K562 (cell line): ENCODE data around the gene MICAL2. TPM values are rescaled to one million over a fixed set of nuclear protein-coding genes. Genes with fewer than 3 reads are reported as not detected.

Source experiments
- GATAD2A ChIP-seq: fragments of 450-650 bp; IDR thresholded peaks from 2 replicates; pipeline ENCODE4 v1.6.1; 2017
- ID3 ChIP-seq, 2 experiments: fragments of 250-450 bp in 1 of 2; fragments of 450-650 bp in 1 of 2; sonication (Bioruptor Pico) in 1 of 2; IDR thresholded peaks; 2 replicates each; pipeline versions ENCODE4 v1.6.1 to v1.8.0; 2016 to 2021; ENCODE audit warnings: mild to moderate bottlenecking in 2 of 2, moderate library complexity in 2 of 2, missing compliant biosample characterization in 1 of 2, missing genetic modification characterization in 1 of 2
- JUN ChIP-seq, 2 experiments: sonication (generic) in 1 of 2; formaldehyde crosslinking in 1 of 2; IDR thresholded peaks; 2 replicates each; pipeline versions ENCODE4 v1.6.1 to v1.8.0; 2012 to 2022; ENCODE audit warnings: borderline replicate concordance in 2 of 2, mild to moderate bottlenecking in 2 of 2, improper control_type of control experiment in 1 of 2, low read depth in 1 of 2, low read length in 1 of 2, missing genetic modification reagents in 1 of 2
- MEF2A ChIP-seq: IDR thresholded peaks from 2 replicates; pipeline ENCODE4 v1.6.1; 2011; ENCODE audit warnings: low read depth, mild to moderate bottlenecking, low read length, moderate library complexity; ENCODE audit not compliant: control insufficient read depth
- MTA2 ChIP-seq: fragments of 450-650 bp; IDR thresholded peaks from 2 replicates; pipeline ENCODE4 v1.6.1; 2016; ENCODE audit warnings: low read depth
- NR2C2 ChIP-seq, 2 experiments: fragments of 200-800 bp in 1 of 2; sonication (Bioruptor generic) in 1 of 2; sonication (generic) in 1 of 2; formaldehyde crosslinking in 1 of 2; IDR thresholded peaks; 2 replicates each; pipeline versions ENCODE4 v1.6.1 to v1.8.0; 2016 to 2022; ENCODE audit warnings: mild to moderate bottlenecking in 1 of 2, missing compliant biosample characterization in 1 of 2, missing genetic modification characterization in 1 of 2, missing genetic modification reagents in 1 of 2
- RBFOX2 ChIP-seq: fragments of 200-400 bp; formaldehyde crosslinking; IDR thresholded peaks from 2 replicates; pipeline ENCODE4 v1.6.1; 2017; ENCODE audit warnings: low read depth, mild to moderate bottlenecking, low read length, moderate library complexity
- RCOR1 ChIP-seq, 2 experiments: IDR thresholded peaks; 2 replicates each; pipeline ENCODE4 v1.6.1; 2012; ENCODE audit warnings: low read depth in 2 of 2, low read length in 2 of 2, borderline replicate concordance in 1 of 2, improper control_type of control experiment in 1 of 2
- RNF2 ChIP-seq: sonication (generic); IDR thresholded peaks from 2 replicates; pipeline ENCODE4 v1.6.1; 2016
- SMARCE1 ChIP-seq: fragments of 450-650 bp; IDR thresholded peaks from 2 replicates; pipeline ENCODE4 v1.7.1; 2016; ENCODE audit warnings: mild to moderate bottlenecking
- ZBTB7A ChIP-seq: IDR thresholded peaks from 2 replicates; pipeline ENCODE4 v1.6.1; 2011; ENCODE audit warnings: low read depth, mild to moderate bottlenecking, low read length, moderate library complexity, borderline replicate concordance; ENCODE audit not compliant: control insufficient read depth
- ZNF507 ChIP-seq: conservative IDR thresholded peaks from 2 replicates; pipeline ENCODE4 v1.6.1; 2017; ENCODE audit warnings: missing genetic modification characterization, missing compliant biosample characterization
- ZNF583 ChIP-seq: fragments of 250-450 bp; sonication (Bioruptor Pico); IDR thresholded peaks from 2 replicates; pipeline ENCODE4 v1.4.0; 2020
- ZNF639 ChIP-seq, 2 experiments: fragments of 200-800 bp in 1 of 2; sonication (Bioruptor generic) in 1 of 2; sonication (generic) in 1 of 2; formaldehyde crosslinking in 1 of 2; IDR thresholded peaks in 1 of 2; conservative IDR thresholded peaks in 1 of 2; 2 replicates each; pipeline versions ENCODE4 v1.5.0 to v1.6.1; 2016 to 2020; ENCODE audit warnings: missing compliant biosample characterization in 1 of 2, missing genetic modification characterization in 1 of 2, missing genetic modification reagents in 1 of 2
- polyA plus RNA-seq, 8 experiments: library from polyadenylated mRNA; depleted of rRNA in 4 of 8; stranded (reverse) in 5 of 8; unstranded in 3 of 8; fragments of >200 nt; fragmentation: Nextera tagmentation in 2 of 8; fragmentation: Illumina TruSeq in 1 of 8; extraction: Ambion mirVana in 2 of 8; extraction: Trizol in 1 of 8; gene quantifications; 2 replicates each; pipeline versions ENCODE4 v1.2.1 to v1.2.3, GENCODE V29; 2011 to 2014; ENCODE audit warnings: inconsistent platforms in 1 of 8, missing spikeins in 1 of 8
- total RNA-seq, 7 experiments: library from RNA; depleted of rRNA in 6 of 7; stranded (reverse); fragments of >200 nt in 6 of 7; fragmentation: Illumina TruSeq in 2 of 7; extraction: Trizol in 2 of 7; gene quantifications; 2 replicates each; pipeline versions ENCODE4 v1.2.1 to v1.2.3, GENCODE V29; 2011 to 2021; ENCODE audit warnings: low replicate concordance in 1 of 7
- TF ChIP-seq, protein P1 (sequence below): fragments of 450-650 bp; IDR thresholded peaks from 2 replicates; pipeline ENCODE4 v1.6.1; 2018; ENCODE audit not compliant: partially characterized antibody

Gene MICAL2
- total and polyA plus RNA-seq, 9 of the 15 experiments (the other 6 are each of a cell fraction or from before 2014, with no cell fraction given), result 4.7 to 64.2 (median 33.6) TPM

GRCh38 chr11:12167061-12168000 is 56.9 kb downstream of the MICAL2 start (continued):
- TF ChIP-seq ID3 (CRISPR knock-in tag; IDR thresholded peaks at IDR 0.05) (no peak), ID3 (tag; IDR thresholded peaks at IDR 0.05) (peak; percentile 75), MEF2A (no peak; the same call in 1 of the 2 replicates), NR2C2 (CRISPR knock-in tag; IDR thresholded peaks at IDR 0.05) (no peak), NR2C2 (tag; IDR thresholded peaks at IDR 0.05) (peak; percentile 66; the same call in 1 of the 2 replicates), RNF2 (peak; percentile 53; the same call in 1 of the 2 replicates), ZBTB7A (peak; percentile 72; the same call in 1 of the 2 replicates), JUN (IDR thresholded peaks at IDR 0.05; ENCODE audit: borderline replicate concordance, low read depth, low read length) (peak; percentile 95), JUN (CRISPR knock-in tag; IDR thresholded peaks at IDR 0.05; ENCODE audit: borderline replicate concordance) (no peak), ZNF507 (tag) (no peak), RCOR1 (IDR thresholded peaks at IDR 0.05; ENCODE audit: borderline replicate concordance in 1 of 2, low read depth in 2 of 2, low read length in 2 of 2) (peak in 1 of 2 experiments; percentile 81; a peak in 2 of 4 replicates), MTA2 (peak; percentile 2; the same call in 1 of the 2 replicates), GATAD2A (peak; percentile 25; the same call in 1 of the 2 replicates), ZNF639 (CRISPR knock-in tag; conservative IDR thresholded peaks at IDR 0.05 in 1 of 2, IDR thresholded peaks at IDR 0.05 in 1 of 2) (0 out of 4 replicates have a peak, but pooled peaks of 1 of the 2 experiments have one; percentile 60), RBFOX2 (peak; percentile 63), SMARCE1 (peak; percentile 94), ZNF583 (CRISPR knock-in tag) (0 out of 2 replicates have a peak, but pooled peaks have one; percentile 41)
- TF ChIP-seq, protein P1, sequence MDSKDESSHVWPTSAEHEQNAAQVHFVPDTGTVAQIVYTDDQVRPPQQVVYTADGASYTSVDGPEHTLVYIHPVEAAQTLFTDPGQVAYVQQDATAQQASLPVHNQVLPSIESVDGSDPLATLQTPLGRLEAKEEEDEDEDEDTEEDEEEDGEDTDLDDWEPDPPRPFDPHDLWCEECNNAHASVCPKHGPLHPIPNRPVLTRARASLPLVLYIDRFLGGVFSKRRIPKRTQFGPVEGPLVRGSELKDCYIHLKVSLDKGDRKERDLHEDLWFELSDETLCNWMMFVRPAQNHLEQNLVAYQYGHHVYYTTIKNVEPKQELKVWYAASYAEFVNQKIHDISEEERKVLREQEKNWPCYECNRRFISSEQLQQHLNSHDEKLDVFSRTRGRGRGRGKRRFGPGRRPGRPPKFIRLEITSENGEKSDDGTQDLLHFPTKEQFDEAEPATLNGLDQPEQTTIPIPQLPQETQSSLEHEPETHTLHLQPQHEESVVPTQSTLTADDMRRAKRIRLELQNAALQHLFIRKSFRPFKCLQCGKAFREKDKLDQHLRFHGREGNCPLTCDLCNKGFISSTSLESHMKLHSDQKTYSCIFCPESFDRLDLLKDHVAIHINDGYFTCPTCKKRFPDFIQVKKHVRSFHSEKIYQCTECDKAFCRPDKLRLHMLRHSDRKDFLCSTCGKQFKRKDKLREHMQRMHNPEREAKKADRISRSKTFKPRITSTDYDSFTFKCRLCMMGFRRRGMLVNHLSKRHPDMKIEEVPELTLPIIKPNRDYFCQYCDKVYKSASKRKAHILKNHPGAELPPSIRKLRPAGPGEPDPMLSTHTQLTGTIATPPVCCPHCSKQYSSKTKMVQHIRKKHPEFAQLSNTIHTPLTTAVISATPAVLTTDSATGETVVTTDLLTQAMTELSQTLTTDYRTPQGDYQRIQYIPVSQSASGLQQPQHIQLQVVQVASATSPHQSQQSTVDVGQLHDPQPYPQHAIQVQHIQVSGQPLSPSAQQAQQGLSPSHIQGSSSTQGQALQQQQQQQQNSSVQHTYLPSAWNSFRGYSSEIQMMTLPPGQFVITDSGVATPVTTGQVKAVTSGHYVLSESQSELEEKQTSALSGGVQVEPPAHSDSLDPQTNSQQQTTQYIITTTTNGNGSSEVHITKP, result peak; percentile 87
